WI38 (cell line): ENCODE data around the gene RHOBTB3.
"Not testable (repeated sequence)": the region's sequence is repeated elsewhere in the genome, so short reads cannot be mapped to it uniquely, and the experiment has no call there.

ENCODE experiments used
- H3K4me3 ChIP-seq: 2 replicates; pipeline ENCODE4 v1.5.1; 2011; ENCODE audit warnings: low read depth, mild to moderate bottlenecking, control low read depth, low read length
- TF ChIP-seq, protein P1 (sequence below): IDR thresholded peaks from 2 replicates; pipeline ENCODE4 v1.5.1; 2012; ENCODE audit warnings: low read depth, mild to moderate bottlenecking, control low read depth, low read length

The RHOBTB3 gene

DNA sequence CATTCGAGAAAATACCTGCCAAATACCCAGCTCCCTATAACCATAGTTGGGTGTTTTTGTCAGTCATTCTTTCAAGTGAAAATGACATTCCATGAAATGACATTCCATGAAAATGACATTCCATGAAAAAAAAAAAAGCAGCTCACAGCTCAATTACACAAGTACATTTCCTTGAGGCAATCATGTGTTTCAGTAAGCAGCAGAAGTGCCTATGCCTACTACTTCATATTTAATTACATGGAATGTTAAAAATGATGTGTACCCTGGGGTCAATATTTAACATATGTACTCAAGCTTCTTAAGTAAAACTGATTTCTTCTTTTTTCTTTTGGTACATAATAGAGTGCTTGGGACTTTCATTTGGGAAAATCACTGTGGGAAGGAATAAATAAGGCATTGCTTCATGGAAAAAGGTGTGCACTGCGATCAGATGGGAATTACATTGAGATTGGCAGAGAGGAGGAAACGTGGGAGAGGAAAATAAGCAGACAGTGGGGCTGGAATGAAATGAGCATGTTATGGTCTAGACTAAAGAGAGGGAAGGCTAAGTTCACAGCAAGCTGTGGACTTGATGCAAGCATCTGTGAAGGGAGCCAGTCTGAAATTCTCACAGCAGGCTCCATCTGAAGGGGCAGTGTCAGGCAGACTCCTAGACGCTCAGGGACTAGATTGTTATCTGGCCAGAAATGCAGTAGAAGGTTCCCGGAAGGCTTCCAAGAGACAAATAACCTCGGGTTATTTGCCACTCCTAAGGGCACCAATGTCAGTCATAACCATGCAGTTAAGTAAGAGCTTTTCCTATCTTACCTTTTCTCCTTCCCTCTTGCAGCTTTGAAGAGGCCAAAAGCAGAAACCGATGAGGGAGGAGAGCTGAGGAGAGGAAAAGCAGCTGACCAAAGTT lies 33.1 kb upstream of the RHOBTB3 start:
- H3K4me3 ChIP-seq = no peak overlapping the region
- TF ChIP-seq, protein P1, sequence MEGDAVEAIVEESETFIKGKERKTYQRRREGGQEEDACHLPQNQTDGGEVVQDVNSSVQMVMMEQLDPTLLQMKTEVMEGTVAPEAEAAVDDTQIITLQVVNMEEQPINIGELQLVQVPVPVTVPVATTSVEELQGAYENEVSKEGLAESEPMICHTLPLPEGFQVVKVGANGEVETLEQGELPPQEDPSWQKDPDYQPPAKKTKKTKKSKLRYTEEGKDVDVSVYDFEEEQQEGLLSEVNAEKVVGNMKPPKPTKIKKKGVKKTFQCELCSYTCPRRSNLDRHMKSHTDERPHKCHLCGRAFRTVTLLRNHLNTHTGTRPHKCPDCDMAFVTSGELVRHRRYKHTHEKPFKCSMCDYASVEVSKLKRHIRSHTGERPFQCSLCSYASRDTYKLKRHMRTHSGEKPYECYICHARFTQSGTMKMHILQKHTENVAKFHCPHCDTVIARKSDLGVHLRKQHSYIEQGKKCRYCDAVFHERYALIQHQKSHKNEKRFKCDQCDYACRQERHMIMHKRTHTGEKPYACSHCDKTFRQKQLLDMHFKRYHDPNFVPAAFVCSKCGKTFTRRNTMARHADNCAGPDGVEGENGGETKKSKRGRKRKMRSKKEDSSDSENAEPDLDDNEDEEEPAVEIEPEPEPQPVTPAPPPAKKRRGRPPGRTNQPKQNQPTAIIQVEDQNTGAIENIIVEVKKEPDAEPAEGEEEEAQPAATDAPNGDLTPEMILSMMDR = no peak

DNA sequence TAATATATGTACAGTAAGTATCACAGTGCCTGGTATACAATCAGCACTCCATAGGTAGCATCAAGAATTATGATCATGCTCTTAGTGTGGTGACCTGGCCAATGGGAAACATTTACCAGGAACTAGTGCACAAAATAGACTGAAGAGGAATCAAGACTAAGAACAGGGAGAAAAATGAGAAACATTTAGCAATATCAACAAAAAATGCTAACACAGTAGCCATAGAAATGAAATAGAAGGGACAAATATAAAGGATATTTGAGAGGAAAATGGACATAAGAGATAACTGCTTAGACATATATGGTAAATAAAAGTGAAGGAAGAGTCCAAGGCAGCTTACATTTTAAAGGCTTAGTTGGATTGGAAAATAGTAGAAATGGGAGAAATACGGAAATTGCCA lies 31.8 kb upstream of the RHOBTB3 start:
- TF ChIP-seq, protein P1 = no peak
- H3K4me3 ChIP-seq = no peak overlapping the region

- TF ChIP-seq, protein P1 = no peak
- H3K4me3 ChIP-seq = no peak overlapping the region
Observed at GRCh38 chr5:95701074-95701473, 30.1 kb upstream of the RHOBTB3 start.

GRCh38 chr5:95704150-95704549 lies 27.0 kb upstream of the RHOBTB3 start:
- H3K4me3 ChIP-seq = no peak overlapping the region
- TF ChIP-seq, protein P1 = no peak

DNA sequence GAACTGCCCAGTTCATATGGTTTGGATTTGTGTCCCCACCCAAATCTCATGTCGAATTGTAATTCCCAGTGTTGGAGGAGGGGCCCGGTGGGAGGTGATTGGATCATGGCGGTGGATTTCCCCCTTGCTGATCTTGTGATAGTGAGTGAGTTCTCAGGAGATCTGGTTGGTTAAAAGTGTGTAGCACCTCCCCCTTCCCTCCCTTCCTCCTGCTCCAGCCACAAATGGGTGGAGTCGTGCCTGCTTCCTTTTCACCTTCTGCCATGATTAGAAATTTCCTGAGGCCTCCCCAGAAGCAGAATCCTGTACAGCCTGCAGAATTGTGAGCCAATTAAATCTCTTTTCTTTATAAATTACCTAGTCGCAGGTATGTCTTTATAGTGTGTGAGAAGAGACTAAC lies 24.9 kb upstream of the RHOBTB3 start:
- not testable (repeated sequence) for H3K4me3 ChIP-seq

GRCh38 chr5:95707055-95707454 lies 24.1 kb upstream of the RHOBTB3 start:
- no peak overlapping the region for H3K4me3 ChIP-seq
- TF ChIP-seq, protein P1 = no peak

GRCh38 chr5:95707534-95708188 lies 23.5 kb upstream of the RHOBTB3 start:
- not testable (repeated sequence) for H3K4me3 ChIP-seq

DNA sequence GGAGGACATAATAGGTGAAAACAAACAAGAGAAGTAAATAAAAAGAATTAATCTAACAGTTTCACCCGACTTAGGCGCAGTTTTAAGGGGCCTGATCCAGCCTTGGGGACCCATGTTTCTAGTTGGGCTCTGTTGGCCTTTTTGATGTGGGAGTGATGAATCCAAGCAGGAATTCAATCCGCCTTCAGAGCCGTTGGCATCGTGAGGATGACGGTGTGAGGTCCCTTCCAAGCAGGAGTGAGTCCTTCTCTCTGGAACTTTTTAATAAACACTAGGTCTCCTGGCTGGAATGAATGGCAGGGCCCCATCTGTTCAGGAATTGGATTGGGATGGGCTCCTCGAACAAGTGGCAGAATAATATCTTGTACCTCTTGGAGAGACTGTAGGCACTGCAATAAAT lies 22.3 kb upstream of the RHOBTB3 start:
- H3K4me3 ChIP-seq = no peak overlapping the region
- TF ChIP-seq, protein P1 = no peak
